RPMI8226 (cell line): ENCODE results near the gene MYO18A.

Experiments used
- DNase-seq: peaks from one replicate; pipeline ENCODE4 v3.0.0-alpha.2; 2015

The MYO18A gene

DNA sequence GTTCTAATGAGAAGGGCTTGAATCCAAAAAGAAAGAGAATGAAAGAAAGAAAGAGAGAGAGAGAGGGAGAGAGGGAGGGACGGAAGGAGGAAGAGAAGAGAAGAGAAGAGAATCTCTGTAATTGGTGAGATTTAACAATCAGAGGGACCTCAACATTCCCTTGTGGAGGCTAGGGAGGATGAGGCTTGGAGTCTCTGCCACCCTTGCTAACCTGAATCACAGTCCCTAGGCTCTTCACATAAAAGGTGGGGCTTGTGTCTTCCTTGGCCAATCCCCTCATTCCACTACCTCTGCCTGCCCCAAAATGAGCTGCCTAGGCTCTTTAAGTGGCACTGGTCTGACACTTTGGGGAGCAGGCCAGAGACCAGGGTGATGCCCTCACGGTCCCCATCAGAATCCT is 107.2 kb downstream of the MYO18A start:
- DNase-seq: no peak

GRCh38 chr17:29071303-29071702 is 108.9 kb downstream of the MYO18A start:
- no peak for DNase-seq

DNA sequence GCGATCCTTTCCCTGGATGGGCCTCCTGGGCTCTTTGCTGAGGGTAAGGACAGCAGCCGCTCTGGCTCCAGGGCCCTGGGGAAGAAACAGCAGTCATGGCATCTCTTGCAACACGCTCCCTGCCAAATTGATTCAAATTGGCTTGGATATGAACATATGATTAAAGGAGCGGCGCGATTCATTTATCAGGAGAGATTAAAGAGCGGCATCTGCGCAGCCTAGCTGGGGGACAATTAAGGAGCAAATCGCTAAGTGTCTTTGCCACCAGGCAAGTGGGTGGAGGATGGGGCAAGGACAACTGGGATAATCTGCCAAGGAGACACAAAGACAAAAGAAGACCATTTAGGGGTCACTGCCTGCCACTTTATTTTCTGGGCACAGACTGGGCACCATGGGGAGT is 109.4 kb downstream of the MYO18A start:
- no peak for DNase-seq

DNA sequence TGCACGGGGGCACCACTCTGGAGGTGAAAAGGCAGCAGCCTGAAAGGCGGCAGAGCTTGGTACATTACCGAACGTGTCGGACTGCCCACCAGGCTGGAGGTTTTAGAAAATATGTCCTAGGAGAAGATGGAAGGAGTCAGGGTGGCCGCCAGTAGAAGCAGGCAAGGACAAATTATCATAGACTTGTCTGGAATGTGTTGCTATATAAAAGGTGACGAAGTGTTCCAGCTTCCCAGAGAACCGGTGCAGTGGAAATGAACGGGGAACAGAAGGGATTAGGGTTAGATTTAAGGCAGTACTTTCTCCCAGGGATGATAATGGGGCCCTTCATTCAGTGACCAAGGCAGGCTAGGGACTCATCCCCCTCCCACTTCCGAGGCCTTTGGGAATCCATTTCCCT is 109.9 kb downstream of the MYO18A start:
- no peak for DNase-seq

DNA sequence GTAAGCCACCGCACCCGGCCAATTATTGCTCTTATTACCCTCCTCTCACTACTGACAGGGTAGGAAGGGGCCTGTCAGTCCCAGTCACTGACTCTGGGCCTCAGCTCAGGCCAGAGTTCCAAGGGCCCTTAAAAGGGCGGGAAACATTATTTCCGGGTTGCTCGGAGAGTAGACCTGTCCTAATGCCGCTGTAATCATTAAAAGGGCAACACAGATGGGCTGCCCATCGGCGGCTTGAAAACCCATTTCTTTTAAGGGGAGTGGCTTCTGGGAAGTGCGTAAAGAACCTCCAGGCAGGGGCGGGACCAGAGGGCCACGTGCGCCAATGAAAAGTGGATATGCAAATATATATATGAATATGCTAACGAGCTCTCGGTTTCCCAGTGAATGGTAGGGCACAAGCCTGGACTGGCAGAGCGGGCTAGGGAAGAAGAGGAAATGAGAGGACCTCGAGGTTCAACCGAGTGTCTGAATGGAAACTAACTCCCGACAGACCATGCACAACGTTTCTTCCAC is 110.6 kb downstream of the MYO18A start:
- no peak for DNase-seq

DNA sequence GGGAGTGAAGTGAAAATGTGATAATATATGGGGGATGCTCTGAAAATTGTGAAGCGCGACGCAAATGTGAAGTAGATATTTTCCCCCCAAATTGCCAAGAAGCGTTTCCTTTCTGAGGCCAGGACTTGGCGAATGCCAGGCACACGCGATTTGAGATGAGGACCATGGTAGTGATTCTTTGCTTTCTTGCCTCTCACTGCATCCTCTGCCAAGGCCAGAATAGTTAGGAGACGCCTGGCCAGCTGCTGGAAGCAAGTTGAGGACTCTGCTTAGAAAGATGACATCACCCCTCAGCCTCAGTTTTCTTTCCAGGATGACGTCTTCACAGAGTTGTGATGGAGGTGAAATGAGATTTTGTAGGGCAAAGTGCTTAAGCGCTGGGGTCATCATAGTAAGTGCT is 111.4 kb downstream of the MYO18A start:
- no peak for DNase-seq

- DNase-seq: no peak
Measured at GRCh38 chr17:29066606-29067005, 113.6 kb downstream of the MYO18A start.

DNA sequence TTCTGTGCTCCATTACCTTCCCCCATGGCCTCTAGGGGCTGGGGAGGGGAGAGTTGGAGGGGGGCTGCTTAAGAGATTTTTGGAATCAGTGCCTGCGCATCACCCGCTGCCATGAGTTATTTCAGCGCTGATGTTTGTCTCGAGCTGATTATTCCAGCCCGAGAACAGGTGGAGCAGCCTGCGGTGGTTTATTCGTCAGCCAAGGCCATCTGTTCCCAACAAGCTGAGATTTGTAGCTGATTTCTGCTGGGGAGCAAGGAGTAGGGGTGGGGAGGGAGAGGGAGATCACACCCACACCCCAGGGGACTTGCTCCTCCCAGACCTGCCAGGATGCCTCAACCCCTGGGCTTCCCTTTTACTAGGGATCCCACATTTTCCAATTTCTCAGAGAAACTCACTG is 114.2 kb downstream of the MYO18A start:
- DNase-seq: no peak

DNA sequence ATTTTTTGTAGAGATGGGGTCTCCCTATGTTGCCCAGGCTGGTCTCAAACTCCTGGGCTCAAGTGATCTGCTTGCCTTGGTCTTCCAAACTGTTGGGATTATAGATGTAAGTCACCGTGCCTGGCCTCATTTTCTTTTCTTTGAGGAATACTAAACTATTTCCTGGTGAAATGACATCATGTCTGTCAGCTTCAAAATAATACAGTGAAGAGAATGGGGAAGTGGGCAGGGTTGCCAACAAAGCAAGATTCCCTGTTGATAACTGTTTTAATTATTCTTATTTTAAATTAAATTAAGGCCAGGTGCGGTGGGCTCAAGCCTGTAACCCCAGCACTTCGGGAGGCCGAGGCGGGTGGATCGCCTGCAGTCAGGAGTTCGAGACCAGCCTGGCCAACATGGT is 116.2 kb downstream of the MYO18A start:
- no peak for DNase-seq

DNA sequence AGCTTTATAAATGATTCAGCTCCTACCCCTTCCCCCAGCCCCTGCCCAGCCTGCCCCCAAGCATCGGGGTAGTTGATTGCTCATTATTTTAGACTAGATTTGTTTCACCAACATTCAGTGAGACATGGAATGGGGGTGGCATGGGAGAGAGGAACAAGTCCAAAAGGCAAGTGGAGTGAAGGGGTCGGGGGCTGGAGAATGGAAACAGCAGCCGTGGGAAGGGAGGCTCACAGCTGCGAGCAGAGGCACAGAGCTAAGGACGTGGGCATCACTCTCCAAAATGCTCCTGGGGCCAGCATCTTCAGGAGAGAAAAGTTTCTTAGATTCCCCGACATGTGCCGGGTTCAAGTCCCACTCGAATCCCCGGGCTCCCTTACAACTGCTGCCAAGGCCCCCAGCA is 118.0 kb downstream of the MYO18A start:
- DNase-seq: no peak

DNA sequence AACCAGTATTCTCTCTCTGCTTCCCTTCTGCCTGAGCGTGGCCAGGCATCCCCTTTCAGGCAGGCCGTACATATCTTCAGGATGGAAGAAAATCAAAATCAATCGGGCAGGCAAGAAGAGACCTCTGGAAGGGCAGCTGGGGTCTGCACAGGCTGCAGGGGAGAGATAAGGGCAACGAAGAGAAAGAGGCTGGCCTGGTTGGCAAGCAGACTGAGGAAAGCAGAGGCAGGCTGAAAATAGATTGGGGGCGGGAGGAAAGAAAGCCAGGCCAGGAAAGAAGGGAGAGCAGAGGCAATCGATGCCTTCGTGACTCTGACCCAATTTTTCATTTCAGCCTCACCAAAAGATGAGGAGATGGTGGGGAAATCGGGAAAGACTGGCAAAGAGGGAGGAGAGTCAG is 119.2 kb downstream of the MYO18A start:
- DNase-seq: no peak

DNA sequence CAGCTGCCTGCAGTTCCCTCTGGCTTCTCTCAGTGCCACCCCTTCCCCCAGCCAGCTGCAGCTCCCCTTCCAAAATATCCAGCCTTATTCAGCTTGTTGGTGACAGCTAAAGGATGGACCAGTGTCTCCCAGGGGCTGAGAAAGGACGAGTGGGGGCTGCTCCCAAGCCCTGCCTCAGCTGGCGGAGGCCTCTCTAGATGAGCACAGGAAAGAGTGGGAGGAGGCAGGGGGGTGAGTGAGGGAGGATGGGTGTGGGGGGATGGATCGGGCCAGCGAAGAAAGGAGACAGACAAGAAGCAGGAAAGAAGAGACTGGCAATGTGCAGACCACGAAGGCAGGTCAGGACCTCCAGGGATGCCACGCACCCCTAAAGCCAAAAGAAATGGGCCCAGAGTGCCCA is 119.7 kb downstream of the MYO18A start:
- DNase-seq: no peak

- DNase-seq: no peak
Measured at GRCh38 chr17:29059281-29059680, 120.9 kb downstream of the MYO18A start.

DNA sequence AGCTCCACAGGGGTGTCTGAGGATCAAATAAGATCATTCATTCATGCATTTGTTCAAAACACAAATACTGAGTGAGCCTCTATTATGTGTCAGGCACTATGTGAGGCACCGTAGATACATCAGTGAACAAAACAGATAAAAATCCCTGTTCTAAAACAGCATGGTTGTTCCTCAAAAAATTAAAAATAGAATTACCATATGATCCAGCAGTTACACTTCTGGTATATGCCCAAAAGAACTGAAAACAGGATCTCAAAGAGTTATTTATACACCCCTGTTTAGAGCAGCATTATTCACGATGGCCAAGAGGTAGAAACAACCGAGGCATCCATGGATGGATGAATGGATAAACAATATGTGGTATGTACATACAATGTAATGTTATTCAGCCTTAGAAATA is 121.8 kb downstream of the MYO18A start:
- no peak for DNase-seq

- no peak for DNase-seq
Measured at GRCh38 chr17:29057361-29057760, 122.8 kb downstream of the MYO18A start.

DNA sequence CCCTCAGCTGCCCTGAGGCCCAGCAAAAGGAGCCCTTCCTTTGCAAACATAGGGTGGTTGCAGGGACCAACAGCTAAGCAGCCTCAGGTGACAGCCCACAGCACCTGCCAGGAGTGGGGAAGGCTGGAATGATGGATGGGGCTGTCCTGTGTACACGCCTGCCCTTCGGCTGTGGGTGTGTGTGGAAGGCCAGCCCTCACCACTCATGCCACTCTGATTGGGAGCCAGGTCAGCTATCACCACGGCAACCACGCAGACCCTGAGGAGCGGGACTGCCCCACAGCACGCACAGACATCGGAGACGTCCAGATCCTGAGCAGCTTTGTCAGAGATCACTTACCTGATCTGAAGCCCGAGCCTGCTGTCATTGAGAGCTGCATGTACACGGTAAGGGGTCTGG is 125.4 kb downstream of the MYO18A start:
- no peak for DNase-seq

GRCh38 chr17:29051731-29052130 is 128.5 kb downstream of the MYO18A start:
- no peak for DNase-seq

DNA sequence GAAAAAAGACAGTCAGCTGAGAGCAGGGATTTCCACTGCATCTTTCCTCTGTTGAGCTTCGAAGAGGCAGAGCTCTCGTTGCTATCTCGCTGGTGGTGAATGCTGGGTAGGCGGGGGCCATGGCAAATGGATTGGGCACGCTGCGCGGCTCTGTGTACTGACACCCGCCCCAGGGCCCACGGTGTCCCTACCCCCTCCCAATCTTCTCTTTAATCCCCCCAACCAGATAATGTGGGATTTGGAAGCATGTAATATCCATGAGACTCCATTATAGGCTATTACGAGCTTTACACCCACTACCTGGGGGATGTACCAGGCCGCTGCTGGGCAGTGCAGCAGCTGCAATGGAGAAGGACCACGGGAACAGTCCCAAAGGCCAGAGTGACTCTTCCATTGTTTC is 129.0 kb downstream of the MYO18A start:
- no peak for DNase-seq

GRCh38 chr17:29050176-29050575 is 130.0 kb downstream of the MYO18A start:
- no peak for DNase-seq

GRCh38 chr17:29049541-29050145 is 130.6 kb downstream of the MYO18A start:
- DNase-seq: no peak

- no peak for DNase-seq
Measured at GRCh38 chr17:29048440-29049368, 131.5 kb downstream of the MYO18A start.

- no peak for DNase-seq
Measured at GRCh38 chr17:29046473-29046839, 133.7 kb downstream of the MYO18A start.

GRCh38 chr17:29045734-29046472 is 134.3 kb downstream of the MYO18A start:
- DNase-seq: no peak

DNA sequence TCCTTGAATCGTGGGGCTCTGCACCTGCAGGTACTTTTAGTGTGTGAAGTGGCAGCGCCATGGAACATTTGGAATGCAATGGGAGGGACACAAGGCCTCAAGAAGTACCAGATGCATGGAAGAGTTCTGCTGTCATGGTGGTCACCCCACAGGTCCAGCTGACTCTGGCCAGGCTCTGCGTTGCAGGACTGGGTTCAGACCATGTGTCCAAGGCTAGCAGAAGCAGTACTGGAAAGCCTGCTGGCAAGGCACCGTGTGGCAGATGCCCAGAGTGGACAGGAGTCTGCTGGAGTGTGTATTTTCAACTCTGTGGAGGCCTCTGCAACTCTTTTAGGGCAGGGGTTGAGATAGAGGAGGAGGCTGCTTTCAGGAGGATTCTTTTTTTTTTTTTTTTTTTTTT is 135.2 kb downstream of the MYO18A start:
- DNase-seq: no peak
